Kasumi-1 (cell line): ENCODE data around the gene FBN1.

Experiments used
- DNase-seq, 2 experiments: peaks; one replicate each; lab custom pipeline; 2025; lab: John Stamatoyannopoulos, UW

The FBN1 gene

GRCh38 chr15:48652510-48653076 is 7.1 kb upstream of the FBN1 start:
- no peak for DNase-seq

- DNase-seq, result no peak
Measured at GRCh38 chr15:48650931-48651330, 5.4 kb upstream of the FBN1 start.

- peak in 1 of 2 experiments; percentile 4 for DNase-seq
Measured at GRCh38 chr15:48647962-48648361, 2.5 kb upstream of the FBN1 start.

- no peak for DNase-seq
Measured at GRCh38 chr15:48646331-48646730, 822 bp upstream of the FBN1 start.

- no peak for DNase-seq
Measured at GRCh38 chr15:48644827-48645557, 517 bp downstream of the FBN1 start.

GRCh38 chr15:48644467-48644826 is 1.1 kb downstream of the FBN1 start:
- DNase-seq, result no peak

GRCh38 chr15:48643776-48644466 is 1.6 kb downstream of the FBN1 start:
- no peak for DNase-seq

GRCh38 chr15:48643206-48643605 is 2.3 kb downstream of the FBN1 start:
- no peak for DNase-seq

GRCh38 chr15:48642795-48643194 is 2.7 kb downstream of the FBN1 start:
- DNase-seq, result no peak

- peak in 1 of 2 experiments; percentile 31 for DNase-seq
Measured at GRCh38 chr15:48641416-48641815, 4.1 kb downstream of the FBN1 start.

GRCh38 chr15:48638963-48639362 is 6.5 kb downstream of the FBN1 start:
- no peak for DNase-seq

GRCh38 chr15:48637639-48638038 is 7.9 kb downstream of the FBN1 start:
- DNase-seq, result no peak

- no peak for DNase-seq
Measured at GRCh38 chr15:48636511-48636910, 9.0 kb downstream of the FBN1 start.

GRCh38 chr15:48634893-48635292 is 10.6 kb downstream of the FBN1 start:
- DNase-seq, result no peak

GRCh38 chr15:48634096-48634495 is 11.4 kb downstream of the FBN1 start:
- no peak for DNase-seq

GRCh38 chr15:48632651-48633050 is 12.9 kb downstream of the FBN1 start:
- DNase-seq, result no peak

GRCh38 chr15:48631176-48631770 is 14.2 kb downstream of the FBN1 start:
- no peak for DNase-seq

GRCh38 chr15:48630245-48630644 is 15.3 kb downstream of the FBN1 start:
- no peak for DNase-seq

- DNase-seq, result no peak
Measured at GRCh38 chr15:48628832-48629231, 16.7 kb downstream of the FBN1 start.

- DNase-seq, result no peak
Measured at GRCh38 chr15:48627260-48627940, 18.1 kb downstream of the FBN1 start.

- DNase-seq, result no peak
Measured at GRCh38 chr15:48625126-48625525, 20.4 kb downstream of the FBN1 start.

GRCh38 chr15:48624700-48625099 is 20.8 kb downstream of the FBN1 start:
- DNase-seq, result no peak
